Stimulated activated CD4-positive, alpha-beta T cell treated with anti-CD3 and anti-CD28 coated beads, Interleukin-12 subunit alpha, Interleukin-12 subunit beta, amount 100 ng/mL, for 24 hours (primary cell): ENCODE results near the gene TNNC2.
"Not testable (repeated sequence)": the region's sequence is repeated elsewhere in the genome, so short reads cannot be mapped to it uniquely, and the experiment has no call there.

Experiments
- DNase-seq, 2 experiments: peaks; one replicate each; pipeline ENCODE4 v3.0.0-alpha.2; 2020; ENCODE audit warnings: low read depth in 2 of 2

The TNNC2 gene

DNA sequence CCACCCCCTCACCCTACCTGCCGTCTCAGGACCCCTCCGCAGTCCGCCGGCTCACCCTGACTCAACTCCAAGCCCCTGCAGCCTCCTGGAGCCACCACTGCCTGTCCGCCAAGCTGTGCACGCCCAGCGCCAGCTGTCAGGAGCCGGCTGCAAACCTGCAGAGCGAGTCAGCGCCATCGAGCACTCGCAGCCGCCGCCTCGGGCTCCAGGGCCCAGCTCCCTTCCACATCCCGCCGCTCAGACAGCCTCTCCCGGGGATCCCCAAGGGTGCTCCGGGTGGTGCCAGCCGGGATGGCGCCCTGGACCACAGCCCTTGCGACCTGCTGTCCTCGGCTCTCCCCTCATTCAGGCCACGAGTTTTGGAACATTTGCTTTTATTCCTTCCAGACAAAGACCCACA lies 4.3 kb downstream of the TNNC2 start:
- DNase-seq = no peak

DNA sequence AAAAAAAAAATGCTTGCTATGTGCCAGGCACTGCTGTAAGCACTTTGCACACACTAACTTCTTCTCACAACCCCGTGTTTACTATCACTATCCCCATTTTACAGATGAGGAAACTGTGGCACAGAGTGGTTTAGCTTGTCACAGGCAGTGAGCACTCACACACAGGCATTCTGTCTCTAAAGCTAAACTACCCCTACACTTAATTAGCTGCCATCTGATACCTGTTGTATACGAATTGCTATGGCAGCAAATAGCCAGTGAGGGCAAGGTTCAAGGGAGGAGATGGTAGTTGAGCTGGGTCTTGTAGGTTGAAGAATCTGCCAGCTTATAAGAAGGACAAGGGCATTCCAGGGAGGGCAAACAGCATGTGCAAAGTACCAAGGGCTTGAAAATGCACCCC lies 5.2 kb downstream of the TNNC2 start:
- DNase-seq = no peak

DNA sequence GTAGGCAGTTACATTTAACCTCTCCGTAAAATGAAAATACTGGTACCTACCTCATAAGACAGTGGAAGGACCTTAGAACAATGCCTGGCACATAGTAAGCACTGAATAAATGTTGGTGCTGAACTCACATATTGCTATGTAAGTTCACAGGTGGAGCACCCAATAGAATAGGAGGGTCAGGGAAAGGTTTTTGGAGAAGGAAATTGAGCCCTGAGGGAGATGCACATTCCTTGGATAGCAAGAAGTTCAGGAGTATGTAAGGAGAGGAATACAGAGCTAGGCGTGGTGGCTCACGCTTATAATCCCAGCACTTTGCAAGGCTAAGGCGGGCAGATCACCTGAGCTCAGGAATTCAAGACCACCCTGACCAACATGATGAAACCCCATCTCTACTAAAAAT lies 7.6 kb downstream of the TNNC2 start:
- no peak for DNase-seq

DNA sequence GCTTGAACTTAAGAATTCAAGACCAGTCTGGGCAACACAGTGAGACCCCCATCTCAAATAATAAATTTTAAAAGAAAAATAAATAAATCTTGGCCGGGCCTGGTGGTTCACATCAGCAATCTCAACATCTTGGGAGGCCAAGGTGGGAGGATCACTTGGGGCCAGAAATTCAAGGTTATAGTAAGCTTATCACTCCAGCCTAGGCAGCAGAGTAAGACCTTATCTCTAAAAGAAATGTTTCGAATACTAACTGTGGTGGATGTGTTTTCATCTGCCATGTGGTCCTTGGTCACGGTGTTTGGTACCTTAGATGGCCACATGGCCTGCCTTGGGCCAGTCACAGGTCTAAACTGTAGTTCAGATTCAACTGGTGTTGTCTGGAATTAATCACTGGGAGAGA lies 8.9 kb downstream of the TNNC2 start:
- no peak for DNase-seq

DNA sequence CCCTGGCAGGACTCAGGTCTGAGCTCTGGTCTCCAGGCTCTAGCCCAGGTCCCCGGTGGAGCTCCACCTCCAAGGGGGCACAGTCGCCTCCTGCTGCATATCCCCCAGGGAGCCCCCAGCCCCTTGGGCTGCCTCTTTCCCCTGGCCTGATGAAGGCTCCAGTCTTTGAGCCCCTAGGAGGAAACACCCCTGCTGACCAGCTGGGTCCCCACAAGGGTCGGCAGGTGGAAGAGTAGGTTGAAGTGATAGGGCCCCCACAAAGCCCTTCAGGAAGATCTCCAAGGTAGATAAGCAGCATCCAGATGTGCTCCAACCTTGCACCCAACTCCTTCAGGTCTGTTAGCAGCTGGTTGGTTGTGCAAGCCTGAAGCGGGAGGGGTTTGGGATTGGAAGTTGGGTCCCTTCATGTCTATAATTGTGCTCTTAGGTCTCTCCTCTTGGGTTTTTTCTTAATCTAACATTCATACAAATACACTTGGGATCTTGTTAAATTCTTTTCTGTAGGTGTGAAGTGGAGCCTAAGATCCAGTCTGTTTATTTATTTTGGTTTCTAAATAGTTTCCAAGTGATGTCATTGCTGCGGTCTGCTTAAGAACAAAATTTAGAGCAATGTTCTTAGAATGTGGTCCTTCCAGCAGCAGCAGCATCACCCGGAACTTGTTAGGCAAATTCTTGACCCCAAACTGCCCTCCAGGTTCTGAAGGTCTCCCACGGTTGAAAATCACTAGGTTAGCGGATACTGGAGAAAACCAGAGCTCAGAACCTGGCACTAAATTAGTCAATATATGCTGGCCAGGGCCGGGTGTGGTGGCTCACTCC lies 9.5 kb downstream of the TNNC2 start:
- no peak for DNase-seq

DNA sequence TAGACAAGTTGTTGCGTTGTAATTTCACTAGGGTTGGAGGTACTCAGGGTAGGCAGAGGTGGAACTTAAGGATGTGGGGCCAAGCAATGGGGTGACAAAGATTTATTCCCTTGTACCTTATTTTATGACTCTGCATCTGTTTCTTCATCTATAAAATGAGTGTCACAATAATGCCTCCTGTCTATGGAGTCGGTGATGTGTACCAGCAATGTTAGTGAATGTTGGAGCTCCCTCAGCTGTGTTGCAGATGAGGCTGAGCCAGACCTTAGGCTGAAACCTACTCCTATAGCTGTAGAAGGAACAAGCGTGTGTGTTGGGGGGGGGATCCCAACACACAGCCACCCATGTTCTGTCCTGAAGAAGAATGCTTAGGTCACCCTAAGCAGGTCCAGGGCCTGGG lies 10.2 kb downstream of the TNNC2 start:
- no peak for DNase-seq

DNA sequence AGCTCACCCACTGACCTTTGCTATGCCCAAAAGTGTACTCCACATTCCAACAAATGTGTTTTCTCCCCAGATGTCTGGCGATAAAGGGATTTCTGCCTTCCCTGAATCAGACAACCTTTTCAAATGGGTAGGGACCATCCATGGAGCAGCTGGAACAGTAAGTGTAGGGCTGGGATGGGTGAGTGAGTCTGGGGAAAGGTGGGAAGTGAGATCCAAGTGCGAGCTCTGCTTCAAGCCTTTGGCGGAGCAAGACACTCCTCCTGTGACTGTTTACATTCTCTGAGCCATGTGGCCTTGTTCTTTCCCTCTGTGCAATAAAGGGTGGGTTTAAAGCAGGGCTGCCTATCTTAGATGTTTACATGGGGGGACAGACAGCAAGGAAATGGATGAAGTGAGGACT lies 12.8 kb downstream of the TNNC2 start:
- no peak for DNase-seq

DNA sequence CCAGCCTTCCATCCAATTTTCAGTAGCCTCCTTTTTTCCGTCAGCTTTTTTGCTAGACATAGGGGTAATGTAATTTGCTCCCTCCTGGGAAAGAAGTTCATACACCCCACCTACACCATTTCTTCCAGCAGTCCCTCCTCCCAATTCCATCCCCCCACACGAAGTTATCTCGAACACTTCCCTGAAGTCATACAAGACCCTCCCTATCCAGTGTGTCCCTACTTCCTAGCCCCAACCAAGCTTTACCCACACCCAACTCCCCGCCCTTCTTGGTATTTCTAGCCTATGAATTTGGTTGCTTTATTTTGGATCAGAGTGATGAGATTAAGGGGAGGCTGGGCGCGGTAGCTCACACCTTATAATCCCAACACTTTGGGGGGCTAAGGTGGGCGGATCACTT lies 13.6 kb downstream of the TNNC2 start:
- no peak for DNase-seq

DNA sequence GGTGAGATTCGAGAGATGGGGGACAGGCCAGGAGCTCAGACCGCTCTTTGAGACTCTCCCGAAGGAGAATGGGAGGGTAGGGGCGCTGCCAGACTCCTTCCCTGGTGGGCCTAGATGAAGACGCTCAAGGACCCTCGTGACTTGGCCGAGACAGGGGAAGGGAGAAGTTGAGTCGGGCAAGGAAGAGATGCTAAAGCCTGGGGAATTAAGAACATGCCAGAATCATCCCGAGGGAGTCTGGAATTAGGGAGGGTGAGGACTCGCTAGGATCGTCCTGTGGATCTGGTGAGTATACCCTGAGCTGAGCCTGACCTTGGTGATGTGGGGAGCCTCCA lies 14.1 kb downstream of the TNNC2 start:
- DNase-seq = no peak

DNA sequence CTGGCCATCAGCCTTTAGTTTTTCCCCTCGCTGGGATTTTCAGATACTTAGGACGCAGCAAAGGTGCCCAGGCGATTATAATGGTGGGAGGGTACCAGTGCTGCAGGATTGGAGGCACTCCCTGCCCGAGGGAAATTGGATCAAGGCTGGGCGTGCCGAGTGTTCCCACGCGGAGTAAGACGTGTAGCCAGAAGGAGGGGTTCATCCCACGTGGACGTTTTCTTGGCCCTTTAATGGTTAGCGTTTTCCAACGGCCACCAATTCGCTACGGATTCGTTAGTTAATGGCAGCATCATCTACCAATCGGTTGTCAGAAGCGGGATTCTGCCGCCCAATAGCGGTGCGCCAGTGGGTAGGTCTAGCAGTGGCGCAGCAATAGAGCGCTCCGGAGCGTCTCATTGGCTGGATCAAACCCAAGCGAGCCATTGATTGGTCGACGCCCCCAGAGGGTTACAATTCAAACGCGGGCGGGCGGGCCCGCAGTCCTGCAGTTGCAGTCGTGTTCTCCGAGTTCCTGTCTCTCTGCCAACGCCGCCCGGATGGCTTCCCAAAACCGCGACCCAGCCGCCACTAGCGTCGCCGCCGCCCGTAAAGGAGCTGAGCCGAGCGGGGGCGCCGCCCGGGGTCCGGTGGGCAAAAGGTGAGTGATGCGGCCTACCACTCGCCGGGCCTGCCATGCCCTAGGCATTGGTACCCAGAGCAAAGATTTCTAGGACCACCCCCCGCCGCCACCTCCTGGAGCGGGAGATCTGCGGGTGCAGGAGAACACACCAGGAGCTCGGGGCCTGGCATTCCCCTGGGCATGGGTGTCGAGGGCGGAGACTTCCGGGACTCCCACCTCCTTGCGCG lies 14.7 kb downstream of the TNNC2 start, which contains the start of gene UBE2C:
Gene UBE2C (plus strand): TSS at position 488 of the 849 bp plus-strand sequence. CDS start 52 bp downstream, at position 540.
- peak; percentile 88 to 94 for DNase-seq

DNA sequence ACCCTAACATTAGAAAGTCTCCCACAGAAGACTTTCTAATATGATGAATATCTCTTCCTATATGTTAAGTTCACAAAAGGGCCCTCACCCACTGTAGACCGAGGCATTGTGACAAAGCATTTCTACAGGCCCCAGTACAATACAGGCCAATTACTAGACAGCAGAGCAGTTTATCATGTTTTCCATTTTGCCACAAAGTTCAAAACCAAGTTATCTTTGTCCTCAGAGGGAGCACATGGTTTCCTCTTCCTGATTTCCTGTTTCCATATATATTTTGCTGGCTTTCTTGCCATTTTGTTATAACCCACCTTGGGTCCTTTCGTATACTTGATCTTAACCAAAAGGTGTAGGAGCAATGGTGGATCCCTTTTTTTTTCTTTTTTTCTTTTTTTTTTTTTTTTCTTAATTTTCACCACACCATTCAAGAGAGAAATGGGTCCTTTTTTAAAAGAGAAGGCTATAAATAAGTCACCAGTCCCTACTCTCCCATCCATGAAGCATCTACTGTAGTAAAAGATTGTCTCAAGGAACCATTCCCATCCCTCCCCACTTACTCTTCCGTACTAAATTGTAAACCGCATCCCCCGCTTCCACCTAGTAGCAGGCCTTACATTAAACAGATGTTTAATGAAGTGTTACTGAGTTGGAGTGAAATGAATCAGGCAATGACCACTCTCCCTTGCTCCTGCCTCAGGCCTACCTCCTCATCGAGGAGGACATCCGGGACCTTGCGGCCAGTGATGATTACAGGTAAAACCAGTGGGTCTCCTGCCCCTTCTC lies 16.7 kb downstream of the TNNC2 start:
- no peak for DNase-seq

DNA sequence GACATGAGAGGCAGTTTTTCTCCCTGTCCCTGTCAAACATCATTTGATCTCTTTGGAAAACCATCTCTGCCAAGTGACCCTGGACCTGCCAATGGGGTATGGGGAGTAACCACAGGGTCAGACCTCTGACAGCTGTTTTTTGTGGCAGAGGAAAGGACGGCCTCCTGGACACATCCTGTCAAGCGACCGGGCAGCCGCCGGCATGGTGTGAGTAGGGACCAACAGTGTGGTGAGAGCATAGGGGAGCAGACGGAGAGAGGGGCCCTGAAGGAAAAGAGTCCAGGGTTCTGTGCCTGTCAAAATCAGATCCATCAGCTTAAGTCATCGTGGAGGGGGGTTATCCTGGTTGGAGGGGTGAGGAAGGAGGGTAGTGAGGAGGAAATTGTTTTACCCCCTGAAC lies 25.3 kb downstream of the TNNC2 start:
- no peak for DNase-seq

DNA sequence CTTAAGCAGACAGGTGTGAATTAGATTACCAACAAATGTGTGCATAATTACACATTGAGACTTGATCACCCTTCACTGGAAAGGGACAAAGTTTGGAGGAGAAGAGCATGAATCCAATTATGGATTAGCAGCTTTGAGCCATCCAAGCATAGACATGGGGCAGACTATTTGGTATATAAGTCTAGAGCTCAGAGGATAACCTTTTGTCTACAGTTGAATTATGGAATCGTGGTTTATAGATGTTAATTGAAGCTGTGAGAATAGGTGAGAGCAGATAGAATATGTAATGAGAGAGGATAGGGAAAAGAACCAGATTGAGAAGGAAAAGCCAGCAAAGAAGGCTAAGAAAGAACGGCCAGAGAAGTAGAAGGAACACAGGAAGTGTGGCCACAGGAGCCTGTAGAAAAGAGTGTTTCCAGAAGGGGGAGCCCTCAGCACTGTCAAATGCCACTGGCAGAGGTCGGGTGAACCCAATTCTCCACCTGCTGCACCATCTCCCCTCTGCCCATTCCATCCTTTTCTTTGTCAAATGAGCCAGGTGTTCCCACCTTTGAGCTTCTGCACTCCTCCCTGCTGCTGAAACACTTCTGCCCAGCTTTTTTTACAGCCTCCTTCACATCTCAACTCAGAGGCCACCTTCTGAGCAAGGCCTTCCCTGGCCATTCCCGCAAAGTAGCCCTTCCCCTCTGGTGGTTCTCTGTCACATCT lies 28.0 kb downstream of the TNNC2 start:
- peak in 1 of 2 experiments; percentile 52 for DNase-seq

DNA sequence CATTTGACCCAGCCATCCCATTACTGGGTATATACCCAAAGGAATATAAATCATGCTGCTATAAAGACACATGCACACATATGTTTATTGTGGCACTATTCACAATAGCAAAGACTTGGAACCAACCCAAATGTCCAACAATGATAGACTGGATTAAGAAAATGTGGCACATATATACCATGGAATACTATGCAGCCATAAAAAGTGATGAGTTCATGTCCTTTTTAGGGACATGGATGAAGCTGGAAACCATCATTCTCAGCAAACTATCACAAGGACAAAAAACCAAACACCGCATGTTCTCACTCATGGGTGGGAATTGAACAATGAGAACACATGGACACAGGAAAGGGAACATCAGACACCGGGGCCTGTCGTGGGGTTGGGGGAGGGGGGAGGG lies 29.2 kb downstream of the TNNC2 start:
- DNase-seq = not testable (repeated sequence)

DNA sequence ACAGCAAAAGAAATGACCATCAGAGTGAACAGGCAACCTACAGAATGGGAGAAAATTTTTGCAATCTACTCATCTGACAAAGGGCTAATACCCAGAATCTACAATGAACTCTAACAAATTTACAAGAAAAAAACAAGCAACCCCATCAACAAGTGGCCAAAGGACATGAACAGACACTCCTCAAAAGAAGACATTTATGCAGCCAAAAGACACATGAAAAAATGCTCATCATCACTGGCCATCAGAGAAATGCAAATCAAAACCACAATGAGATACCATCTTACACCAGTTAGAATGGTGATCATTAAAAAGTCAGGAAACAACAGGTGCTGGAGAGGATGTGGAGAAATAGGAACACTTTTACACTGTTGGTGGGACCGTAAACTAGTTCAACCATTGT lies 29.6 kb downstream of the TNNC2 start:
- not testable (repeated sequence) for DNase-seq

DNA sequence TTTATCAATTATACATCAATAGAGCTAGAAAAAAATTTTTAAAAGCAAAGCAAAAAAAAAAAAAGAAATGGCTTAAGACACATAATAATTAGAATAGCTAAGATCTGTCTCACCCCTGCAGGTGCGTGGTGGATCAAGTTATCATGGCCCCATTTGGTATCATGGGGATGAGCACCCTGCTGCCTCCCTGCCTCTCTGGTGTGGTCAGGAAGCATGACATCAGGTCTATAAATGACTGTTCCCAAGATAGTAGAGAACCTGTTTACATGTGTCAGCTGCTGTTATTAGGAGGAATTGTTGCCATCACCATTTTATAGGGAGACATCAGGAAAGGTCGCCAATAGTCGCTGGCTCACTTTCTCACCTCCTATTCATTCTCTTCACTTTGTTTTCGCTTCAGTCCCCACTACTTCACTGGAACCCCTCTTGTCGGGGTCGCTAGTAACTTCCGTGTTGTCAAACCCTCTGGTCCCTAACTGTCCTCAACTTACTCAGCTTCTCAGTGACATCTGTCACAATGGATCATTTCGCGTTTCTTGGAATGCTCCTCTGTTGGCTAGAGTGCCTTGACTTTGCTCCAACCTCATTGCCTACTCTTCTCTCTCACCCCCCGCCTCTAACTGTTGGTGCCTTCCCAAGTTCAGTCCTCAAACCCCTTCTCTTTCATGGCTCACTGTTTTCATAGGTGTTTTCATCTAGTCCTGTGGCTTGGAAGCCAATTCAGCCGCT lies 30.6 kb downstream of the TNNC2 start:
- no peak for DNase-seq

DNA sequence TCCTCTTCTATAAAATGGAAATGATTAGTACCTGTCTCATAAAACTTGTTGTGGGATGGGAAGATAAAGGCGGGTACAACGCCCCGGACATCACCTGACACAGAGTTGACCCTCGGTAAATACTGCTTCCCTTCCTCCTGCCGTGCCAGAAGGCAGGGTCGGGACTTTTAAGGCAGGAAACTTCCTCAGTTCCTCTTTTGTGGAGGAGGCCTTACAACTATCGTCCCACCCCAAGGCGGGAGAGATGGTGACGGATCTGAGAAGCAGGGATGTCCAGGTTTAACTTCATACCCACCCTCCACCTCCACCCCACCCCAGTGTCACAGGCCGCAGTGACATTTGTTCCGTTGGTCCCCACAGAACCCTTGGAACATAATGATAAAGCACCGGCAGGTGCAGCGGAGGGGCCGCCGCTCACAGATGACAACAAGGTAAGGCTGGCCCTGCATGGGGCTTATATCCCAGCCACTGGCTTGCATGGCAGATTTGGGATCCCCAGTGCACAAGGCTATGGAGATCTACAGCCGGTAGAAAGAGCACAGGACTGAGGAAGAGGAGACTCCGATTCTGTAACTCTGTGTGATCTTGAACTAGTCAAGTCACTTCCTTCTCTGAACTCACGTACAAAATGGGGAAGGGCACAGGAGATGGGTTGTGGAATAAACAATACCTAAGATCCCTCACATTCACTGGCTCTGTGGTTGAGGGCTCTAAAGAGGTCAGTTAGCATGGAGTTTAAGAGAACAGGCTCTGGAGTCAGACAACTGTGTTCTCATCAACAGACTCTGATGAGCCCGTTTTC lies 34.6 kb downstream of the TNNC2 start:
- DNase-seq = no peak

DNA sequence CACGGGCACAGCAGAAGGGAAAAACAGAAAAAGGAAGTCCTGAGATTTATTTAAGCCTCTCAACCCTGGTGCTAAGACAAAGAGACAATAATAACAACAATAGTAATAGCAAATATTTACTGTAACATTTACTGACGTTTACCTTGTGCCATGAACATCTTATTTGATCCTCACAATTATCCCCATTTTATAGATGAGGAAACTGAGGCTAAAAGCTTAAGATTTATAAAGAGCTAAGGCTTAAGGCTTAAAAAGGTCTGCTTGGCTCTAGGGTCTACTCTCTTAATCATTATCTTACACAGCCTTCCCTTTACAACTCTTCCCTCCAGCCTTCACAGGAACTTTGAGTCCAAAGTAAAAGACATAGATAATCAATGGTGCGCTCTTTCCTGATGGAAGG lies 38.8 kb downstream of the TNNC2 start:
- DNase-seq = no peak

DNA sequence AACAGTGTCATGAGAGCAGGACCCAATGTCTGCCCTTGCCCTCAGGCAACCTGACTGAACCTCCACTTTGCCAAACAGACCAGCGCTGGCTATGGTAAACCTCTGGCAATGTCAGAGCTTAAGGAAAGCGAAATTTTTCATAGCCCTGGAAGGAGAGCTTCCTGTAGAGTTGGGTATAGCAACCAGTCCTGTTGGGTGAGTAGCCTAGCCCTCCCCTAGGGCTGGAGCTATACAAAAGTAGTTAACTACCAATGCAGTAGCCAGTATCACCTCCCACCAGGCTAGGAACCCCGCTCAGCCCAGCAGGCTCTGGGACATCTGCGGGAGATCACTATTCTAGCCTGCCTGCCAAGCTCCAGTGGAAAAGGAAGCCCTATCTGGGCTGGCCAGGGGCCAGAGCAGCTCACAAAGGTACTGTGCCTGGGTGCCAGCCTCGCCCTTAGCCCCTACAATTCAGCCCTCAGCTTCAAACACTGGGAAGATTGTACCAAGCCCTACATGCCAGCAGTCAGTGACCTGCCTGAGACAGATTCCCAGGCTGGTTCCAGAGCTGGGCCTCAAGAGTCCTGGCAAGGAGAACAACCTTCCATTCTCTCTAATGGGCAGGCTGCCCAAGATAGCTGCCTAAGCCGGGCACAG lies 43.3 kb downstream of the TNNC2 start:
- DNase-seq = no peak

DNA sequence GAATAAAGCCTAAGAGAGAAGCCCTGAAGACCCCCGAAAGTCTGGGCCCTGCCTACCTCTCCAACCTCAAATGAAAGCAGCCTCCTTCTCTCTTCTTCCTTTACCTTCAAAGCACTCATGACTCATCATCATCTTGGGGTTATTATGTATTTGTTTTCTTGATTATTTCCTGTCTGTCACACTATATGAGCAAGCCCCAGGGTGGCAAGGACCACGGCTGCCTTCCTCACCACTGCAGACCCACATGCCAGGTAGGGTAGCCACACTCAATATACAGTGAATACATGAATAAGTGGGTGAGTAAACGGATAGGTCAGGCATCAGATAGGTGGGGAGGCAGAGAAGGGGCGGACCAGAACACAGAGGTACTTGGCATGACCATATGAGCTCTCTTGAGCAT lies 44.2 kb downstream of the TNNC2 start:
- DNase-seq = no peak
